IgD-negative memory B cell (primary cell): ENCODE data around the gene FLACC1. TPM values are rescaled to one million over a fixed set of nuclear protein-coding genes. Genes with fewer than 3 reads are reported as not detected.

ENCODE experiments used
- H3K27ac Mint-ChIP-seq, 3 donors: one replicate each; pipeline ENCODE4 v1.8.0; 2020 to 2022; ENCODE audit warnings: mild to moderate bottlenecking in 3 of 3, mixed read lengths in 3 of 3, moderate library complexity in 1 of 3
- H3K27me3 Mint-ChIP-seq: one replicate; pipeline ENCODE4 v1.8.0; 2021; ENCODE audit warnings: mixed read lengths
- H3K36me3 Mint-ChIP-seq: one replicate; pipeline ENCODE4 v1.8.0; 2020; ENCODE audit warnings: mild to moderate bottlenecking, mixed read lengths
- H3K4me1 Mint-ChIP-seq, 3 donors: one replicate each; pipeline ENCODE4 v1.8.0; 2020 to 2022; ENCODE audit warnings: mixed read lengths in 3 of 3, mild to moderate bottlenecking in 1 of 3
- H3K4me3 Mint-ChIP-seq, 4 donors: one replicate each; pipeline ENCODE4 v1.8.0; 2020 to 2022; ENCODE audit warnings: mild to moderate bottlenecking in 4 of 4, mixed read lengths in 4 of 4, moderate library complexity in 3 of 4
- H3K9me3 Mint-ChIP-seq, 3 donors: one replicate each; pipeline ENCODE4 v1.8.0; 2020 to 2021; ENCODE audit warnings: mixed read lengths in 3 of 3, mild to moderate bottlenecking in 1 of 3
- polyA plus RNA-seq: library from polyadenylated mRNA; unstranded; fragments of 300-500 nt; fragmentation: Illumina TruSeq; gene quantifications from one replicate; pipeline ENCODE4 v1.2.3, GENCODE V29; 2021

Gene FLACC1
- polyA plus RNA-seq, 1 donor from 2014 or later = 0.64 TPM

DNA sequence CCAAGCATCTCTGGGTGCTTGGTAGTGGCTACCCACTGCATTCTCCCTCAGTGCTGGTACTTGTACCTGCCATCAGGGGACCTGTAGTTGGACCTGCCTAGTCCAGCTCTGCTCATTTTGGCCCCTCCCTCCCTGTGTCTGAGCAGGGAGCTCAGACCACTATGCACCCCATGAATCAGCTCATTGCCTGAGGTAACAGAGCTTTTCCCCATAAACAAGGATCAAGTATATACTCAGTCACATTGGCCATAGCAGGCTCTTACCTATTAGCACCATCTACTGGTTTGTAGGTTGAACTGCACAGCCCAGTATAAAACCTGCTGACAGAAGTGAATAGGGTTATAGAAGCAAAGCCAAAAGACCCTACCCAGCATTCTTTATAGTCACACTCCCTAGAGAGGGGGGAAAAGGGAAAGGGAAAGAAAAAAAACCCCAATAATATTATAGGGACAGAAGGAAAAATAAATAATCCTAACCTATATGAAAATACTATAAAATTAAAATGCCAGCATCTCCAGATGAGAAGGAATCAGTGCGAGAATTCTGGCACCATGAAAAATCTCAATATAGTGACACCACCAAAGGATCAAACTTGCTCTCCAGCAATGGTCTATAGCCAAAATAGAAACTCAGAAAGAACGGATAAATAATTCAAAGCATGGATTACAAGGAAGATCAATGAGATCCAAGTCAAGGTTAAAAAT lies 6.9 kb upstream of the FLACC1 start:
- peak overlapping the region in 1 of 3 donors; percentile 37 for H3K27ac Mint-ChIP-seq
- no peaks in the 10 kb centered on the region for H3K27me3 Mint-ChIP-seq
- peaks cover 17% of the 10 kb centered on the region for H3K36me3 Mint-ChIP-seq
- H3K9me3 Mint-ChIP-seq = peaks cover 0 to 14% (median 7%) of the 10 kb centered on the region in 3 donors
- H3K4me3 Mint-ChIP-seq = no peak overlapping the region
- peaks cover 4 to 5% (median 4%) of the 10 kb centered on the region in 3 donors for H3K4me1 Mint-ChIP-seq

- H3K27ac Mint-ChIP-seq = no peak overlapping the region
- peaks cover 0 to 7% (median 5%) of the 10 kb centered on the region in 3 donors for H3K9me3 Mint-ChIP-seq
- no peak overlapping the region for H3K4me3 Mint-ChIP-seq
- no peaks in the 10 kb centered on the region for H3K27me3 Mint-ChIP-seq
- H3K36me3 Mint-ChIP-seq = peaks cover 10% of the 10 kb centered on the region
- H3K4me1 Mint-ChIP-seq = peaks cover 5 to 6% (median 5%) of the 10 kb centered on the region in 3 donors
These were observed 5.3 kb upstream of the FLACC1 start for GRCh38 chr2:201362396-201362795.

DNA sequence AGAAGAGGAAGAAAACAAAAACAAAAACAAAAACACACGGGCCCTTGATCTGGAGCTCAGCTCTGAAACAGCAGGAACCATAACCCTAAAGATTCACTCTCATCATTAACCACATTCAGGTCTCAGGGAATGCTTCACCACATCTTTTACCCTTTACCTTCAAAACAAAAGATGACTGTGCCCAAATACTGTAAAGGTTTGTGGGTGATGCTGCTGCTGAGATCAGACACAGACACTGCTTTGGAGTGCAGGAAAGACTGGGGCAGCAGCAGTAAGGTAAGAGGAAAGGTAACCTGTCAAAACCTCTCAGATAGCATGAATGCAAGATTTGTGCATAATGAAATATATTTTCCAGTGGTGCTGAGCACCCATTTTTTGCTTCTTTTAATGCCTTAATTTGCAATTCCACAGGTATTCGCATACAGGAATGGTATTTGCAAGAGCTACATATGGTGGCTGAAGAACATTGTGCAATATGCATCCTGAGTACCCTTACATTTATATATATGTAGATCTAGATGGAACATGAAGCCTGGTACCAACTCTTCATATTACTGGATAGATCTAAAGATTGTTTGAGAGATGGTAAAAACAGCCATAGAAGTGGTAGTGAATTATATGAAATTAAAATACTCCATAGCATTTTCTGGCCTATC lies 4.1 kb upstream of the FLACC1 start:
- no peaks in the 10 kb centered on the region for H3K9me3 Mint-ChIP-seq
- no peaks in the 10 kb centered on the region for H3K27me3 Mint-ChIP-seq
- H3K27ac Mint-ChIP-seq = no peak overlapping the region
- H3K4me1 Mint-ChIP-seq = peaks cover 9 to 11% (median 11%) of the 10 kb centered on the region in 3 donors
- no peak overlapping the region for H3K4me3 Mint-ChIP-seq
- H3K36me3 Mint-ChIP-seq = no peaks in the 10 kb centered on the region

- Mint-ChIP-seq H3K4me1 (peaks cover 7 to 11% (median 7%) of the 10 kb centered on the region in 3 donors), H3K27me3 (no peaks in the 10 kb centered on the region), H3K27ac (peak overlapping the region in 1 of 3 donors; percentile 47), H3K36me3 (no peaks in the 10 kb centered on the region), H3K4me3 (no peak overlapping the region), H3K9me3 (no peaks in the 10 kb centered on the region)
These were observed 3.1 kb upstream of the FLACC1 start for GRCh38 chr2:201360256-201360655.

- Mint-ChIP-seq H3K9me3 (peaks cover 0 to 2% (median 0%) of the 10 kb centered on the region in 3 donors), H3K4me3 (peak overlapping the region in 1 of 4 donors; percentile 35), H3K27ac (no peak overlapping the region), H3K27me3 (no peaks in the 10 kb centered on the region), H3K4me1 (peaks cover 4 to 8% (median 7%) of the 10 kb centered on the region in 3 donors), H3K36me3 (no peaks in the 10 kb centered on the region)
These were observed 1.5 kb upstream of the FLACC1 start for GRCh38 chr2:201358684-201359083.

DNA sequence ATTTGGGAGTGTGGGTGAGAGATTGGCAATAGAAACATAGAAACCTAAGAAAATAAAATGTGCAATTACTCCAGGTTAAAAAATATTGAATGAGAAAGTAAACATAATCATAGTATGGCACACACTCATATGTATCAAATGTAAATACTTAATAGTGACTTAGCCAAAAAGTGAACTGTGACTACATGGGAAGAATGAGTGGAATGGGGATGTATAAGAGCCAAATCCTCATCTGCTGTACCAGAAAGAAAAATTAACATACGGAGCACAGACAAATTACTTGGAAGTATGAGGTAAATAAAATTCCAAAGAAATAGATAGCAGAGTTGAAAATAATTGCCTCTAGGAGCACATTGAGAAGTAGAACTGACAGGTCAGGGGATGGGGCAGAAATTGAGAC lies 4.0 kb downstream of the FLACC1 start:
- peaks cover 4 to 8% (median 7%) of the 10 kb centered on the region in 3 donors for H3K4me1 Mint-ChIP-seq
- peaks cover 8% of the 10 kb centered on the region for H3K36me3 Mint-ChIP-seq
- H3K4me3 Mint-ChIP-seq = no peak overlapping the region
- no peaks in the 10 kb centered on the region for H3K27me3 Mint-ChIP-seq
- H3K9me3 Mint-ChIP-seq = peaks cover 0 to 2% (median 0%) of the 10 kb centered on the region in 3 donors
- H3K27ac Mint-ChIP-seq = no peak overlapping the region

DNA sequence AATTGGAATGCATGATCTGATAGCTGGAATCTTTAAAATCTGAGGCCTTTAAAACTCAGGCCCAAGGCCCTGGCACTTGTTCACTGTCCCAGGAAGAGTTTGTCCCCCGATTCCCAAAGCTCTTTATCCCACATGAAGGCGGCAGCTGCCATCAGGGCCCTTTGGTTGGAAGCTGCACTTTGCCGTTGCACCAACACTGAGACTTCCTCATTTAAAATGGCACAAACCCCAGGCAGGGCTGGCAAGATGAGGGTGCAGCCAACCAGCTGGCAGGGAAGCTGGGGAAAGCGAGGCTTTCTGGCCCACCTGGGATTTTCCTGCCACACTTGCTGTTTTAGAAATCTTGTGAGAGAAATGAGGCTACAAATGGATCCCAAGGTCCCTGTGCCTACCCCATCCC lies 6.3 kb downstream of the FLACC1 start:
- no peaks in the 10 kb centered on the region for H3K27me3 Mint-ChIP-seq

DNA sequence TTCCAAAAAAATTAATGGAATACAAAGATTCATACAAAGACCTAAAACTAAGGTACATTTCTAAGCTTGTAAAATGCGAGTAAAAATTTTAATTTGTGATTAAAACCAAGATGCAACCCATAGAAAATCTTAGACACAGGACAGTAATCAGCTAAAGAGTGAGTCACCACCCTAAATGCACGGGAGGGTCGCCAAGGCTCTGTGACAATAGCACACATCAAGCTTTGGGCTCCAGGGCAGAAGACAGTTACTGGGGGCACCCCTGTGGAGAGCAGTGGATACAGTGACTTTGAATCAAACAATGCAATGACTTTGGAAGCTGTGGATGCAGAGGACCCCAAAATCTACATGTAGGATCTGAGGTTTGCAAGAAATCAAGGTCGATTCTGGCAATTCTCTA lies 7.5 kb downstream of the FLACC1 start:
- Mint-ChIP-seq H3K27ac (no peak overlapping the region), H3K9me3 (peaks cover 0 to 2% (median 0%) of the 10 kb centered on the region in 3 donors), H3K4me3 (no peak overlapping the region), H3K27me3 (no peaks in the 10 kb centered on the region), H3K36me3 (peaks cover 8% of the 10 kb centered on the region), H3K4me1 (peaks cover 3 to 6% (median 4%) of the 10 kb centered on the region in 3 donors)

More for the DNA sequence above, 6.3 kb downstream of the FLACC1 start:
- H3K4me3 Mint-ChIP-seq = no peak overlapping the region
- H3K27ac Mint-ChIP-seq = no peak overlapping the region
- H3K4me1 Mint-ChIP-seq = no peaks in the 10 kb centered on the region
- H3K36me3 Mint-ChIP-seq = peaks cover 8% of the 10 kb centered on the region
- peaks cover 0 to 2% (median 0%) of the 10 kb centered on the region in 3 donors for H3K9me3 Mint-ChIP-seq

GRCh38 chr2:201348758-201349157 lies 8.4 kb downstream of the FLACC1 start:
- Mint-ChIP-seq H3K36me3 (peaks cover 8% of the 10 kb centered on the region), H3K9me3 (no peaks in the 10 kb centered on the region), H3K27ac (no peak overlapping the region), H3K27me3 (no peaks in the 10 kb centered on the region), H3K4me3 (no peak overlapping the region), H3K4me1 (peaks cover 6 to 9% (median 7%) of the 10 kb centered on the region in 3 donors)

DNA sequence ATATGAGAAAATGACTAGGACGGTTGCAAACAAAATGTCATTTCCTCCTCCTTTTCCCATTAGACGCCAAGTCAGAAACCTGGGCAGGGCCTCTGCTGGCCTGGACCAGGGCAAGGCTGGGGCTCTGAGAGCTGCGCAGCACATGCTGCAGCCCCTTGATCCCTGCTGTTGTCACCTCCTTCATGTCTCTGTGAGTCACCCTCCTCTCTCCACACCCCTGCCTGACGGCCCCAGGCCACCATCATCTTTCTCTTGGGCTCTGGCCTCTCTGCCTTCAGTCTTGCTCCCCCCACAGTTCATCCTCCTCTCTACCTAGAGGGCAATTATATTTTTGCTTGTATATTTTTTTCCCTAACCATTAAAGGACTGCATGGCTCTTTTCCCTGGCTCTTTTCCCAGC lies 10.0 kb downstream of the FLACC1 start:
- H3K4me1 Mint-ChIP-seq = peaks cover 6 to 9% (median 7%) of the 10 kb centered on the region in 3 donors
- H3K36me3 Mint-ChIP-seq = peaks cover 8% of the 10 kb centered on the region
- H3K9me3 Mint-ChIP-seq = no peaks in the 10 kb centered on the region
- no peak overlapping the region for H3K4me3 Mint-ChIP-seq
- H3K27me3 Mint-ChIP-seq = no peaks in the 10 kb centered on the region
- no peak overlapping the region for H3K27ac Mint-ChIP-seq

- Mint-ChIP-seq H3K36me3 (peaks cover 4% of the 10 kb centered on the region), H3K4me3 (no peak overlapping the region), H3K4me1 (peaks cover 6 to 9% (median 7%) of the 10 kb centered on the region in 3 donors), H3K27me3 (no peaks in the 10 kb centered on the region), H3K9me3 (peaks cover 0 to 2% (median 0%) of the 10 kb centered on the region in 3 donors), H3K27ac (peak overlapping the region in 1 of 3 donors; percentile 39)
These were observed 11.4 kb downstream of the FLACC1 start for GRCh38 chr2:201345625-201346213.

DNA sequence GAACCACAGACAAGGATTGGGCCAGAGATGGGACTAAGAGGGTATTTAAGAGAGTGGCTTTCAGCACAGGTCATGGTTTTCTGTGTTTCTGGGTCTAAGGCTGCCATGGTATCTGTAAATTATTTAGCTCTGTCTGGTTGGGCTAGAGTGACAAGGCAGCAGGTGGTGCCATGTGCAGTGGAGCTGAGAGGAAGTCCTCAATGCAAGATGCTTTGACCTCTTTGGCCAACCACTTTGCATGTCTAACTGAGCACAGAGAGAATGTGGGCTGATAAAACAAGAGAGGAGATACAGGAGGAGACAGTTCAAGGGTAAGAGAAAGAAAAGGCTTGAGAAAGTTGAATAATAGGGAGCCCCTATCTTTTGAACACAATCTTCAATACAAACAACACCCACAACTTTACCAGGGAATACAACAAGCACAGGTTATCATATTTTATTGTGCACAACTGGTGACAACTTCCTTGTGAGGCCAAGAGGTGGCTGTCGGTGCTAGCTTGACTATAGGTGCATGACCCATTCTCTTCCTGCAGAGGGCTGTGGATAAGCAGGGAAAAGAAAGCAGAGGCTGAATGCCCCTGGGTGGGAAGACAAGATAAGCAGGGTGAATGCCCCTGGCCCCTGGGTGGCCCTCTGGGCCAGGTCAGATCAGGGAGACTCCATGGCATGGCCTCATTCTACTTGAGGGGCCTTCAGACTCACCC lies 12.3 kb downstream of the FLACC1 start:
- no peak overlapping the region for H3K4me3 Mint-ChIP-seq
- H3K27ac Mint-ChIP-seq = no peak overlapping the region
- H3K4me1 Mint-ChIP-seq = peaks cover 6 to 9% (median 7%) of the 10 kb centered on the region in 3 donors
- H3K27me3 Mint-ChIP-seq = no peaks in the 10 kb centered on the region
- H3K36me3 Mint-ChIP-seq = peaks cover 2% of the 10 kb centered on the region
- peaks cover 0 to 2% (median 1%) of the 10 kb centered on the region in 3 donors for H3K9me3 Mint-ChIP-seq

- Mint-ChIP-seq H3K27ac (no peak overlapping the region), H3K27me3 (no peaks in the 10 kb centered on the region), H3K4me3 (no peak overlapping the region), H3K9me3 (peaks cover 0 to 2% (median 1%) of the 10 kb centered on the region in 3 donors), H3K36me3 (no peaks in the 10 kb centered on the region), H3K4me1 (peaks cover 6 to 9% (median 7%) of the 10 kb centered on the region in 3 donors)
These were observed 13.6 kb downstream of the FLACC1 start for GRCh38 chr2:201343559-201343958.

GRCh38 chr2:201342923-201343322 lies 14.2 kb downstream of the FLACC1 start:
- Mint-ChIP-seq H3K27ac (no peak overlapping the region), H3K9me3 (peaks cover 0 to 2% (median 1%) of the 10 kb centered on the region in 3 donors), H3K36me3 (no peaks in the 10 kb centered on the region), H3K4me1 (peaks cover 6 to 9% (median 7%) of the 10 kb centered on the region in 3 donors), H3K27me3 (no peaks in the 10 kb centered on the region), H3K4me3 (no peak overlapping the region)

GRCh38 chr2:201329409-201329808 lies 27.7 kb downstream of the FLACC1 start:
- H3K27ac Mint-ChIP-seq = no peak overlapping the region
- peaks cover 1 to 26% (median 14%) of the 10 kb centered on the region in 3 donors for H3K9me3 Mint-ChIP-seq
- no peak overlapping the region for H3K4me3 Mint-ChIP-seq
- peaks cover 6% of the 10 kb centered on the region for H3K36me3 Mint-ChIP-seq
- no peaks in the 10 kb centered on the region for H3K27me3 Mint-ChIP-seq
- H3K4me1 Mint-ChIP-seq = peaks cover 1 to 4% (median 2%) of the 10 kb centered on the region in 3 donors
